OCI-LY1 (cell line): ENCODE results near the gene NBPF3.

Experiments used
- H2AFZ ChIP-seq: fragments of 200-600 bp; sonication (generic), shearing (Covaris generic); 2 replicates; pipeline ENCODE4 v1.6.0; 2014; ENCODE audit warnings: antibody characterized with exemption, mild to moderate bottlenecking, low read length
- H3F3A ChIP-seq: fragments of 200-600 bp; sonication (generic), shearing (Covaris generic); 2 replicates; pipeline ENCODE4 v1.6.0; 2014; ENCODE audit warnings: mild to moderate bottlenecking, antibody characterized with exemption, low read length, moderate library complexity; ENCODE audit not compliant: insufficient read depth
- H3K27ac ChIP-seq: fragments of 200-600 bp; sonication (generic); 2 replicates; pipeline ENCODE4 v1.5.1; 2014; ENCODE audit warnings: low read length, mixed run types, mild to moderate bottlenecking, low read depth; ENCODE audit not compliant: poor library complexity, severe bottlenecking
- H3K27me3 ChIP-seq: fragments of 200-600 bp; sonication (generic); 2 replicates; pipeline ENCODE4 v1.6.0; 2014; ENCODE audit warnings: antibody characterized with exemption, mild to moderate bottlenecking, low read length, moderate library complexity; ENCODE audit not compliant: insufficient read depth
- H3K36me3 ChIP-seq: fragments of 200-600 bp; sonication (generic); 2 replicates; pipeline ENCODE4 v1.6.1; 2014; ENCODE audit warnings: mild to moderate bottlenecking, antibody characterized with exemption, low read length, moderate library complexity, mixed read lengths; ENCODE audit not compliant: insufficient read depth
- H3K4me1 ChIP-seq: fragments of 200-600 bp; sonication (generic); 2 replicates; pipeline ENCODE4 v1.5.1; 2014; ENCODE audit warnings: mild to moderate bottlenecking, low read length, moderate library complexity; ENCODE audit not compliant: insufficient read depth, severe bottlenecking
- H3K4me2 ChIP-seq: fragments of 200-600 bp; sonication (generic), shearing (Covaris generic); 2 replicates; pipeline ENCODE4 v1.6.1; 2014; ENCODE audit warnings: low read length
- H3K4me3 ChIP-seq: fragments of 200-600 bp; sonication (generic); 2 replicates; pipeline ENCODE4 v1.5.1; 2014; ENCODE audit warnings: low read length, low read depth, mild to moderate bottlenecking, mixed read lengths; ENCODE audit not compliant: poor library complexity, severe bottlenecking
- H3K79me2 ChIP-seq: fragments of 200-600 bp; shearing (Covaris generic); 2 replicates; pipeline ENCODE4 v1.6.1; 2016; ENCODE audit warnings: mixed run types, low read length, mixed read lengths; ENCODE audit not compliant: insufficient read depth
- H3K9ac ChIP-seq: fragments of 200-600 bp; sonication (generic), shearing (Covaris generic); 2 replicates; pipeline ENCODE4 v1.6.1; 2014; ENCODE audit warnings: mild to moderate bottlenecking, low read length, mixed read lengths
- H3K9me2 ChIP-seq: fragments of 200-600 bp; sonication (generic), shearing (Covaris generic); 2 replicates; pipeline ENCODE4 v1.6.1; 2014; ENCODE audit warnings: low read depth, mild to moderate bottlenecking, low read length, mixed read lengths
- H3K9me3 ChIP-seq: fragments of 200-600 bp; shearing (Covaris generic); 2 replicates; pipeline ENCODE4 v1.6.1; 2014; ENCODE audit warnings: low read length, mixed read lengths
- H4K20me1 ChIP-seq: fragments of 200-600 bp; sonication (generic), shearing (Covaris generic); 2 replicates; pipeline ENCODE4 v1.6.0; 2016; ENCODE audit warnings: mild to moderate bottlenecking, low read length; ENCODE audit not compliant: insufficient read depth
- EZH2 ChIP-seq: fragments of 200-600 bp; sonication (generic), shearing (Covaris generic); IDR thresholded peaks from 2 replicates; pipeline ENCODE4 v1.8.0; 2017; ENCODE audit warnings: borderline replicate concordance, mixed run types, mild to moderate bottlenecking, antibody characterized with exemption, low read length, moderate library complexity, mixed read lengths
- TF ChIP-seq, protein P1 (sequence below): fragments of 200-600 bp; sonication (generic), shearing (Covaris generic); IDR thresholded peaks from 2 replicates; pipeline ENCODE4 v1.5.1; 2017; ENCODE audit warnings: mild to moderate bottlenecking, antibody characterized with exemption, low read length, moderate library complexity, mixed read lengths

NBPF3 gene

DNA sequence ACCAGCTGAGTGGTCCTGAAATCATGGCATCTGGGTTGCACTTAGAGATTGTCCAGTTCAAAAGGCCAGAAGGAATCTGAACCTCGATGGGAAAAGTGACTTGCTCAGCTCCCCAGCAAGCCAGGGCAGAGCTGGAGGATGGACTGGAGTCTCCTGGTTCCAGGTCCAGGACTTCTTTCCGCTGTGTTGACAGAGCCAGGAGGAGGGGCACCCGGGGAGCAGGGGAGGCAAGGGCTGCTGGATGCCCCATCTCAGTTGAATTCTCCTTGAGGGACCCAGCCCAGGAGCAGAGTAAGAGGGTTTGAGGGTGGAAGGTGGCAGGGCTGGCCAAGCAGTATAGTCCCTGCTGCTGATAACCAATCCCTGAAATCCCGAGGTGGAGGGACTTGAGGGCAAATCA is 66.9 kb downstream of the NBPF3 start:
- H3K4me2 ChIP-seq, result no peak overlapping the region
- TF ChIP-seq, protein P1, sequence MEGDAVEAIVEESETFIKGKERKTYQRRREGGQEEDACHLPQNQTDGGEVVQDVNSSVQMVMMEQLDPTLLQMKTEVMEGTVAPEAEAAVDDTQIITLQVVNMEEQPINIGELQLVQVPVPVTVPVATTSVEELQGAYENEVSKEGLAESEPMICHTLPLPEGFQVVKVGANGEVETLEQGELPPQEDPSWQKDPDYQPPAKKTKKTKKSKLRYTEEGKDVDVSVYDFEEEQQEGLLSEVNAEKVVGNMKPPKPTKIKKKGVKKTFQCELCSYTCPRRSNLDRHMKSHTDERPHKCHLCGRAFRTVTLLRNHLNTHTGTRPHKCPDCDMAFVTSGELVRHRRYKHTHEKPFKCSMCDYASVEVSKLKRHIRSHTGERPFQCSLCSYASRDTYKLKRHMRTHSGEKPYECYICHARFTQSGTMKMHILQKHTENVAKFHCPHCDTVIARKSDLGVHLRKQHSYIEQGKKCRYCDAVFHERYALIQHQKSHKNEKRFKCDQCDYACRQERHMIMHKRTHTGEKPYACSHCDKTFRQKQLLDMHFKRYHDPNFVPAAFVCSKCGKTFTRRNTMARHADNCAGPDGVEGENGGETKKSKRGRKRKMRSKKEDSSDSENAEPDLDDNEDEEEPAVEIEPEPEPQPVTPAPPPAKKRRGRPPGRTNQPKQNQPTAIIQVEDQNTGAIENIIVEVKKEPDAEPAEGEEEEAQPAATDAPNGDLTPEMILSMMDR, result no peak
- no peak for TF ChIP-seq EZH2
- H3K9me3 ChIP-seq, result no peaks in the 10 kb centered on the region
- H2AFZ ChIP-seq, result no peak overlapping the region
- no peaks in the 10 kb centered on the region for H3K9me2 ChIP-seq
- H3K27me3 ChIP-seq, result 0 out of 2 replicates have a peak, but pooled peaks cover 5% of the 10 kb centered on the region
- no peak overlapping the region for H3K27ac ChIP-seq
- H4K20me1 ChIP-seq, result no peaks in the 10 kb centered on the region
- H3K4me1 ChIP-seq, result peaks cover 4% of the 10 kb centered on the region
- no peak overlapping the region for H3K9ac ChIP-seq
- no peaks in the 10 kb centered on the region for H3K36me3 ChIP-seq
- no peak overlapping the region for H3K4me3 ChIP-seq
- H3K79me2 ChIP-seq, result no peaks in the 10 kb centered on the region
- no peaks in the 10 kb centered on the region for H3F3A ChIP-seq

GRCh38 chr1:21507511-21508270 is 67.8 kb downstream of the NBPF3 start:
- Histone ChIP-seq H3K27me3 (0 out of 2 replicates have a peak, but pooled peaks cover 5% of the 10 kb centered on the region), H3K9ac (no peak overlapping the region), H4K20me1 (no peaks in the 10 kb centered on the region), H3K4me3 (no peak overlapping the region), H3K9me2 (no peaks in the 10 kb centered on the region), H3K4me1 (peaks cover 4% of the 10 kb centered on the region), H3F3A (no peaks in the 10 kb centered on the region), H3K79me2 (no peaks in the 10 kb centered on the region), H3K36me3 (no peaks in the 10 kb centered on the region), H3K9me3 (no peaks in the 10 kb centered on the region), H3K27ac (no peak overlapping the region), H3K4me2 (no peak overlapping the region), H2AFZ (no peak overlapping the region)
- TF ChIP-seq, protein P1, result no peak
- TF ChIP-seq EZH2, result no peak

DNA sequence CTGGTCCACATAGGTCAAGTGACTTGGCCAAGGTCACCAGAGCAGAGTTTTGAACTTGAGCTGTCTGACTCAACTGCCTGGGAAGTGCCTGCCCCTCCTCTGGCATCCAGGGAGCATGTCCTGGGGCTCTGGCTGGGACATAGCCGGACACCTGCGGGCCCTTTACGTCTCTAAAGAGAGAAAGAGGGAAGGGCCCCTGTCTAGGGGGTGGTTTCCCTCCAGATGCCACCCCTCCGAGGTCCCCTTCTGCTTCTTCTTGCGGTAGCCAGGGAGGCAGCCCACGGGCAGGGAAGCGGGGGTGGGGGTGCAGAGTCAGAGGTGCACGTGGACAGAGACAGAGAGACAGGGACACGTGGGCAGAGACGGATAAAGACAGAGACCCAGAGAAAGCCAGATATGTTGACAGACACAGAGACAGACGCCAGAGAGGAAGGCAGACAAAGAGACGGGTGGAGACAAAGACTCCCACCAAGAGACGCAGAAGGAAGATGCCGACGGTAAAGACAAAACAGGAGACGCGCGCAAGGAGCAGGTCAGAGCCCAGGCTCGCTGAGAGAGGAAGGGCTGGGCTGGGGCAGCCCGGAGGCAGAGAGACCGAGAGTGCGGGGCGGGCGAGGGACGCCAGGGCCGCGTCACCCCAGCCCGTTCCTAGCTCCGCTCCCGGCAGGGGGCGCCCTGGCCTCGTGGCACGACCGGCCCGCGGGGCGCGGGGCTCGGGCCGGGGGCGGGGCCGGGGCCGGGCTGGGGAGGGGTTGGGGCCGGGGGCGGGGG is 68.8 kb downstream of the NBPF3 start:
- no peak overlapping the region for H3K4me3 ChIP-seq
- no peaks in the 10 kb centered on the region for H3K79me2 ChIP-seq
- H3K27me3 ChIP-seq, result 0 out of 2 replicates have a peak, but pooled peaks cover 5% of the 10 kb centered on the region
- H4K20me1 ChIP-seq, result no peaks in the 10 kb centered on the region
- no peaks in the 10 kb centered on the region for H3F3A ChIP-seq
- H3K9ac ChIP-seq, result no peak overlapping the region; the same call in 1 of the 2 replicates
- no peak overlapping the region for H2AFZ ChIP-seq
- H3K36me3 ChIP-seq, result no peaks in the 10 kb centered on the region
- no peak overlapping the region for H3K27ac ChIP-seq
- no peaks in the 10 kb centered on the region for H3K9me3 ChIP-seq
- TF ChIP-seq EZH2, result no peak
- TF ChIP-seq, protein P1, result peak; percentile 45
- peaks cover 10% of the 10 kb centered on the region for H3K4me1 ChIP-seq
- H3K4me2 ChIP-seq, result peak overlapping the region; percentile 37; the same call in 1 of the 2 replicates
- no peaks in the 10 kb centered on the region for H3K9me2 ChIP-seq
